Neural cell (in vitro differentiated cells): ENCODE measurements around the gene MINDY4. TPM values are rescaled to one million over a fixed set of nuclear protein-coding genes. Genes with fewer than 3 reads are reported as not detected.

Experiments used
- H2AFZ ChIP-seq: fragments of 200-600, 300-800 bp; sonication (generic), shearing (Covaris generic); 2 replicates; pipeline ENCODE4 v1.6.0; 2014; ENCODE audit warnings: low read depth, mild to moderate bottlenecking, antibody characterized with exemption, low read length, moderate library complexity
- H3F3A ChIP-seq: fragments of 200-600 bp; shearing (Covaris generic); 2 replicates; pipeline ENCODE4 v1.6.1; 2016; ENCODE audit warnings: mild to moderate bottlenecking, moderate library complexity, mixed read lengths, antibody characterized with exemption, low read length; ENCODE audit not compliant: insufficient read depth, poor library complexity, severe bottlenecking
- H3K27ac ChIP-seq: fragments of 200-600, 300-800 bp; sonication (generic), shearing (Covaris generic); 2 replicates; pipeline ENCODE4 v1.5.1; 2014; ENCODE audit warnings: mild to moderate bottlenecking, low read length, moderate library complexity
- H3K27me3 ChIP-seq: fragments of 300-800, 200-600 bp; sonication (generic), shearing (Covaris generic); 2 replicates; pipeline ENCODE4 v1.6.0; 2014; ENCODE audit warnings: mild to moderate bottlenecking, low read depth, low read length, moderate library complexity; ENCODE audit not compliant: insufficient read depth
- H3K36me3 ChIP-seq: fragments of 300-800, 200-600 bp; sonication (generic), shearing (Covaris generic); 2 replicates; pipeline ENCODE4 v1.5.1; 2014; ENCODE audit warnings: mild to moderate bottlenecking, antibody characterized with exemption, low read length, moderate library complexity; ENCODE audit not compliant: insufficient read depth
- H3K4me2 ChIP-seq: fragments of 300-800, 200-600 bp; sonication (generic), shearing (Covaris generic); 2 replicates; pipeline ENCODE4 v1.6.0; 2014; ENCODE audit warnings: mild to moderate bottlenecking, low read length
- H3K4me3 ChIP-seq: fragments of 300-800, 200-600 bp; sonication (generic), shearing (Covaris generic); 2 replicates; pipeline ENCODE4 v1.5.1; 2014; ENCODE audit warnings: mild to moderate bottlenecking, low read length, moderate library complexity
- H3K79me2 ChIP-seq: fragments of 200-600 bp; shearing (Covaris generic); replicated peaks from 2 replicates; pipeline ENCODE4 v1.6.0; 2014; ENCODE audit warnings: mild to moderate bottlenecking, low read length, moderate library complexity; ENCODE audit not compliant: insufficient read depth
- H3K9ac ChIP-seq: fragments of 300-800, 200-600 bp; sonication (generic), shearing (Covaris generic); 2 replicates; pipeline ENCODE4 v1.6.1; 2016; ENCODE audit warnings: mild to moderate bottlenecking, low read length, mixed read lengths
- H3K9me2 ChIP-seq: fragments of 200-600 bp; shearing (Covaris generic); 2 replicates; pipeline ENCODE4 v1.6.1; 2016; ENCODE audit warnings: mild to moderate bottlenecking, low read length, mixed read lengths; ENCODE audit not compliant: insufficient read depth
- H3K9me3 ChIP-seq: fragments of 200-600, 300-800 bp; sonication (generic), shearing (Covaris generic); 2 replicates; pipeline ENCODE4 v1.6.1; 2016; ENCODE audit warnings: mild to moderate bottlenecking, mixed run types, low read length, moderate library complexity, mixed read lengths
- H4K20me1 ChIP-seq: fragments of 200-600 bp; shearing (Covaris generic); 2 replicates; pipeline ENCODE4 v1.6.1; 2016; ENCODE audit warnings: mild to moderate bottlenecking, mixed run types; ENCODE audit not compliant: insufficient read depth
- EP300 ChIP-seq: fragments of 450-650 bp; conservative IDR thresholded peaks from 2 replicates; pipeline ENCODE4 v1.6.1; 2014; ENCODE audit warnings: antibody characterized with exemption, mild to moderate bottlenecking, moderate library complexity; ENCODE audit not compliant: poor library complexity, severe bottlenecking
- EZH2 ChIP-seq: fragments of 200-600, 300-800 bp; shearing (Covaris generic), sonication (generic); IDR thresholded peaks from 2 replicates; pipeline ENCODE4 v1.6.1; 2014; ENCODE audit warnings: antibody characterized with exemption, low read length, borderline replicate concordance, mild to moderate bottlenecking; ENCODE audit not compliant: insufficient read depth, poor library complexity, severe bottlenecking
- MXI1 ChIP-seq: fragments of 450-650 bp; conservative IDR thresholded peaks from 2 replicates; pipeline ENCODE4 v1.6.1; 2014; ENCODE audit warnings: antibody characterized with exemption, mild to moderate bottlenecking; ENCODE audit not compliant: poor library complexity, severe bottlenecking
- POLR2AphosphoS5 ChIP-seq: IDR thresholded peaks from 2 replicates; pipeline ENCODE4 v1.6.1; 2012
- RAD21 ChIP-seq: fragments of 450-650 bp; conservative IDR thresholded peaks from 2 replicates; pipeline ENCODE4 v1.6.1; 2014; ENCODE audit warnings: antibody characterized with exemption, mild to moderate bottlenecking, moderate library complexity
- SMC3 ChIP-seq: fragments of 450-650 bp; conservative IDR thresholded peaks from 2 replicates; pipeline ENCODE4 v1.6.1; 2014; ENCODE audit warnings: antibody characterized with exemption, mild to moderate bottlenecking, moderate library complexity; ENCODE audit not compliant: poor library complexity
- TAF1 ChIP-seq: IDR thresholded peaks from 2 replicates; pipeline ENCODE4 v1.6.1; 2012; ENCODE audit warnings: low read depth
- polyA plus RNA-seq: library from polyadenylated mRNA; depleted of rRNA; stranded (reverse); fragments of >200 nt; gene quantifications from 2 replicates; pipeline ENCODE4 v1.2.3, GENCODE V29; 2014
- TF ChIP-seq, protein P1 (sequence below): IDR thresholded peaks from 2 replicates; pipeline ENCODE4 v1.6.1; 2012; ENCODE audit warnings: borderline replicate concordance
- TF ChIP-seq, protein P2 (sequence below): fragments of 450-650 bp; IDR thresholded peaks from 2 replicates; pipeline ENCODE4 v1.5.1; 2014; ENCODE audit warnings: antibody characterized with exemption, mild to moderate bottlenecking, moderate library complexity; ENCODE audit not compliant: poor library complexity, severe bottlenecking

MINDY4 gene
- polyA plus RNA-seq, 1 donor from 2014 or later = 1.0 TPM

DNA sequence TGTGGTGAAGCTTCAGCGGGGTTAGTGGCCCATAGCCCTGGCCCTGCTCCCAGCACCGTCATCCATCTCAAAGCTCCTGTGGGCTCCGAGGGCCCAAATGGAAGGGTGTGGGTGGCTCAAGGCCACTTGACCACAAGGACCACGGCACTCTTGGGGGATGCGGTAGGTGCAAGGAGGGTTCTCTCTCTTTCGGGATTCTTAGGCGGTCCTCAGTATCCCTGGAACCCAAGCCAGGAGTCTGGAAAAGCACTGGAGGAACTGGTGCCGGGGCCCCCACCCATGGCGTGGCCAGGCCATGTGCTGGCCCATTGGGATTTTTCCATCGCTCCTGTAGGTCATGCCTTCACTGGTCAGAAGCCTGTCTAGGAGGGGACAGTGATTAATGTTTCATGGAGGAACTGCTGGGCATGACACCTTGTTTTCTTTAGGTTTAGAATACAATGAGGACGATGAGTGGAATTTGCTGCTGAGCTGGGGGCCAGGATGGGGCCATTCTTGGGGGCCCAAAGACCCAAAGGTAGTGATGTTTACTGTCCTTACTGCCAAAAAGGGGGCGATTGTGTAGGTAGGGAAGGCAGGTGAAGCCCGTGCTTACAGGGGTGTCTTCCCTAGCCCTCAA, 157.1 kb downstream of the MINDY4 start:
- Histone ChIP-seq H2AFZ (no peak overlapping the region), H3K9ac (no peak overlapping the region), H3K9me3 (peaks cover 7% of the 10 kb centered on the region), H3K27me3 (no peaks in the 10 kb centered on the region), H3K4me3 (no peak overlapping the region), H3K4me2 (no peak overlapping the region), H3K9me2 (no peaks in the 10 kb centered on the region), H3F3A (no peaks in the 10 kb centered on the region), H3K27ac (no peak overlapping the region), H3K79me2 (no peaks in the 10 kb centered on the region), H3K36me3 (no peaks in the 10 kb centered on the region), H4K20me1 (no peaks in the 10 kb centered on the region)
- TF ChIP-seq MXI1 = no peak
- TF ChIP-seq, protein P1, sequence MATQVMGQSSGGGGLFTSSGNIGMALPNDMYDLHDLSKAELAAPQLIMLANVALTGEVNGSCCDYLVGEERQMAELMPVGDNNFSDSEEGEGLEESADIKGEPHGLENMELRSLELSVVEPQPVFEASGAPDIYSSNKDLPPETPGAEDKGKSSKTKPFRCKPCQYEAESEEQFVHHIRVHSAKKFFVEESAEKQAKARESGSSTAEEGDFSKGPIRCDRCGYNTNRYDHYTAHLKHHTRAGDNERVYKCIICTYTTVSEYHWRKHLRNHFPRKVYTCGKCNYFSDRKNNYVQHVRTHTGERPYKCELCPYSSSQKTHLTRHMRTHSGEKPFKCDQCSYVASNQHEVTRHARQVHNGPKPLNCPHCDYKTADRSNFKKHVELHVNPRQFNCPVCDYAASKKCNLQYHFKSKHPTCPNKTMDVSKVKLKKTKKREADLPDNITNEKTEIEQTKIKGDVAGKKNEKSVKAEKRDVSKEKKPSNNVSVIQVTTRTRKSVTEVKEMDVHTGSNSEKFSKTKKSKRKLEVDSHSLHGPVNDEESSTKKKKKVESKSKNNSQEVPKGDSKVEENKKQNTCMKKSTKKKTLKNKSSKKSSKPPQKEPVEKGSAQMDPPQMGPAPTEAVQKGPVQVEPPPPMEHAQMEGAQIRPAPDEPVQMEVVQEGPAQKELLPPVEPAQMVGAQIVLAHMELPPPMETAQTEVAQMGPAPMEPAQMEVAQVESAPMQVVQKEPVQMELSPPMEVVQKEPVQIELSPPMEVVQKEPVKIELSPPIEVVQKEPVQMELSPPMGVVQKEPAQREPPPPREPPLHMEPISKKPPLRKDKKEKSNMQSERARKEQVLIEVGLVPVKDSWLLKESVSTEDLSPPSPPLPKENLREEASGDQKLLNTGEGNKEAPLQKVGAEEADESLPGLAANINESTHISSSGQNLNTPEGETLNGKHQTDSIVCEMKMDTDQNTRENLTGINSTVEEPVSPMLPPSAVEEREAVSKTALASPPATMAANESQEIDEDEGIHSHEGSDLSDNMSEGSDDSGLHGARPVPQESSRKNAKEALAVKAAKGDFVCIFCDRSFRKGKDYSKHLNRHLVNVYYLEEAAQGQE = no peak
- no peak for TF ChIP-seq RAD21
- TF ChIP-seq EZH2 = no peak
- no peak for TF ChIP-seq POLR2AphosphoS5
- TF ChIP-seq, protein P2, sequence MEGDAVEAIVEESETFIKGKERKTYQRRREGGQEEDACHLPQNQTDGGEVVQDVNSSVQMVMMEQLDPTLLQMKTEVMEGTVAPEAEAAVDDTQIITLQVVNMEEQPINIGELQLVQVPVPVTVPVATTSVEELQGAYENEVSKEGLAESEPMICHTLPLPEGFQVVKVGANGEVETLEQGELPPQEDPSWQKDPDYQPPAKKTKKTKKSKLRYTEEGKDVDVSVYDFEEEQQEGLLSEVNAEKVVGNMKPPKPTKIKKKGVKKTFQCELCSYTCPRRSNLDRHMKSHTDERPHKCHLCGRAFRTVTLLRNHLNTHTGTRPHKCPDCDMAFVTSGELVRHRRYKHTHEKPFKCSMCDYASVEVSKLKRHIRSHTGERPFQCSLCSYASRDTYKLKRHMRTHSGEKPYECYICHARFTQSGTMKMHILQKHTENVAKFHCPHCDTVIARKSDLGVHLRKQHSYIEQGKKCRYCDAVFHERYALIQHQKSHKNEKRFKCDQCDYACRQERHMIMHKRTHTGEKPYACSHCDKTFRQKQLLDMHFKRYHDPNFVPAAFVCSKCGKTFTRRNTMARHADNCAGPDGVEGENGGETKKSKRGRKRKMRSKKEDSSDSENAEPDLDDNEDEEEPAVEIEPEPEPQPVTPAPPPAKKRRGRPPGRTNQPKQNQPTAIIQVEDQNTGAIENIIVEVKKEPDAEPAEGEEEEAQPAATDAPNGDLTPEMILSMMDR = no peak
- TF ChIP-seq EP300 = no peak
- TF ChIP-seq SMC3 = no peak
- TF ChIP-seq TAF1 = no peak

DNA sequence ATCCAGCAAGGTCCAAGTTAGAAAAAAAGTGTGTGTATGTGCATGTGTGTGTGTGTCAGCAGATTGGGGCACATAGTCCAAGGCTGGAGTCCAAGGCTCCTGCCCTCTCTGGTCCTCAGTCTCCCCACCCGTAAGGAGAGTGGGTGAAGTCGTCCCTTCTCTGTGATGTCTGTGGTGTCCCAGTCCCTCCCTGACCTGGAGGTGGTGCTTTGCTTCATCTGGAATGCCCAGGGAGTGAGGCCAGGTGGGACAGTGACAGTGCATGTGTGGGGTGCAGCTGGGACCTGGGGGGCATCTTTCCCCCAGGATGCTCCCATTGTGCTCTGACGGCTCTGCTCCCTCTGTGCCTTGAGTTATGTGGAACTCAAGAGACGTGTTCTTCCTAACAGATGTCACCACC, 158.5 kb downstream of the MINDY4 start:
- Histone ChIP-seq H3K4me2 (no peak overlapping the region), H2AFZ (no peak overlapping the region), H3K36me3 (no peaks in the 10 kb centered on the region), H3K9me2 (no peaks in the 10 kb centered on the region), H3K9ac (no peak overlapping the region), H4K20me1 (no peaks in the 10 kb centered on the region), H3K79me2 (no peaks in the 10 kb centered on the region), H3K9me3 (peaks cover 7% of the 10 kb centered on the region), H3F3A (no peaks in the 10 kb centered on the region), H3K27ac (no peak overlapping the region), H3K27me3 (no peaks in the 10 kb centered on the region), H3K4me3 (no peak overlapping the region)
- TF ChIP-seq, protein P2 = no peak
- TF ChIP-seq POLR2AphosphoS5 (no peak), RAD21 (no peak), SMC3 (no peak), EZH2 (no peak), EP300 (no peak), MXI1 (no peak), TAF1 (no peak)
- TF ChIP-seq, protein P1 = no peak
